SK-N-SH treated with all-trans-retinoic acid at 6 μM for 48 hours (cell line): ENCODE data around the gene EPHA6.

ENCODE experiments used
- BACH2 ChIP-seq: fragments of 250-450 bp; sonication (Bioruptor Pico); IDR thresholded peaks from 2 replicates; pipeline ENCODE4 v1.9.0; 2021; ENCODE audit warnings: mild to moderate bottlenecking, borderline replicate concordance
- ESRRG ChIP-seq: fragments of 250-450 bp; sonication (Bioruptor Pico); IDR thresholded peaks from 2 replicates; pipeline ENCODE4 v1.6.1; 2021; ENCODE audit warnings: mild to moderate bottlenecking
- GLIS3 ChIP-seq: fragments of 250-450 bp; sonication (Bioruptor Pico); IDR thresholded peaks from 2 replicates; pipeline ENCODE4 v1.5.0; 2020; ENCODE audit warnings: mild to moderate bottlenecking, moderate library complexity
- POU6F1 ChIP-seq: fragments of 250-450 bp; sonication (Bioruptor Pico); IDR thresholded peaks from 2 replicates; pipeline ENCODE4 v1.8.0; 2021; ENCODE audit warnings: low read depth, mild to moderate bottlenecking, moderate library complexity, borderline replicate concordance
- PPARA ChIP-seq: fragments of 250-450 bp; sonication (Bioruptor Pico); IDR thresholded peaks from 2 replicates; pipeline ENCODE4 v1.5.0; 2020; ENCODE audit warnings: mild to moderate bottlenecking, borderline replicate concordance
- RARB ChIP-seq: fragments of 250-450 bp; sonication (Bioruptor Pico); IDR thresholded peaks from 2 replicates; pipeline ENCODE4 v1.8.0; 2021; ENCODE audit warnings: mild to moderate bottlenecking, moderate library complexity
- ZFP3 ChIP-seq: fragments of 250-450 bp; sonication (Bioruptor Pico); IDR thresholded peaks from 2 replicates; pipeline ENCODE4 v1.5.0; 2020; ENCODE audit warnings: mild to moderate bottlenecking, moderate library complexity
- ZFP30 ChIP-seq: fragments of 450-650 bp; formaldehyde crosslinking; IDR thresholded peaks from 2 replicates; pipeline ENCODE4 v1.5.0; 2022; ENCODE audit warnings: mild to moderate bottlenecking, moderate library complexity
- ZNF70 ChIP-seq: fragments of 450-650 bp; formaldehyde crosslinking; IDR thresholded peaks from 2 replicates; pipeline ENCODE4 v1.5.0; 2020; ENCODE audit warnings: mild to moderate bottlenecking, moderate library complexity

- TF ChIP-seq POU6F1 (CRISPR knock-in tag) (no peak), ZFP30 (CRISPR knock-in tag) (no peak), GLIS3 (CRISPR knock-in tag) (no peak), RARB (CRISPR knock-in tag) (no peak), PPARA (no peak), ESRRG (no peak), BACH2 (no peak), ZFP3 (no peak), ZNF70 (CRISPR knock-in tag) (no peak)
Measured at GRCh38 chr3:97698691-97699090, 884.3 kb downstream of the EPHA6 start.
